Hepatocyte (in vitro differentiated cells): ENCODE results near the gene TDRD10. TPM values are rescaled to one million over a fixed set of nuclear protein-coding genes. Genes with fewer than 3 reads are reported as not detected.

ENCODE experiments used
- DNase-seq: peaks from one replicate; pipeline ENCODE4 v3.0.0-alpha.2; 2016; ENCODE audit warnings: low spot score
- H2AFZ ChIP-seq: fragments of 200-600 bp; sonication (generic); 2 replicates; pipeline ENCODE4 v1.6.0; 2016; ENCODE audit warnings: antibody characterized with exemption, mild to moderate bottlenecking
- H3K27ac ChIP-seq: fragments of 200-600 bp; sonication (generic); 2 replicates; pipeline ENCODE4 v1.5.1; 2016; ENCODE audit warnings: mild to moderate bottlenecking
- H3K27me3 ChIP-seq: fragments of 200-600 bp; sonication (generic); 2 replicates; pipeline ENCODE4 v1.6.1; 2016
- H3K36me3 ChIP-seq: fragments of 200-600 bp; sonication (generic); replicated peaks from 2 replicates; pipeline ENCODE4 v1.5.1; 2016; ENCODE audit warnings: low read depth; ENCODE audit not compliant: insufficient read depth
- H3K4me1 ChIP-seq: fragments of 200-600 bp; sonication (generic); 2 replicates; pipeline ENCODE4 v1.5.1; 2016; ENCODE audit warnings: mild to moderate bottlenecking, moderate library complexity; ENCODE audit not compliant: insufficient read depth
- H3K4me2 ChIP-seq: fragments of 200-600 bp; sonication (generic); 2 replicates; pipeline ENCODE4 v1.6.0; 2016
- H3K4me3 ChIP-seq: fragments of 200-600 bp; sonication (generic); 2 replicates; pipeline ENCODE4 v1.5.1; 2016; ENCODE audit warnings: mild to moderate bottlenecking
- H3K79me2 ChIP-seq: fragments of 200-600 bp; sonication (generic); 2 replicates; pipeline ENCODE4 v1.6.0; 2017; ENCODE audit warnings: mild to moderate bottlenecking
- H3K9me2 ChIP-seq: fragments of 200-600 bp; sonication (generic); replicated peaks from 2 replicates; pipeline ENCODE4 v1.6.0; 2017; ENCODE audit warnings: mild to moderate bottlenecking; ENCODE audit not compliant: insufficient read depth
- H3K9me3 ChIP-seq: fragments of 200-600 bp; sonication (generic); 2 replicates; pipeline ENCODE4 v1.5.1; 2016; ENCODE audit warnings: low read depth, mild to moderate bottlenecking
- H4K20me1 ChIP-seq: fragments of 200-600 bp; sonication (generic); 2 replicates; pipeline ENCODE4 v1.6.0; 2016; ENCODE audit warnings: mild to moderate bottlenecking; ENCODE audit not compliant: insufficient read depth, poor library complexity, severe bottlenecking
- EZH2 ChIP-seq: fragments of 200-600 bp; sonication (generic); IDR thresholded peaks from 2 replicates; pipeline ENCODE4 v1.6.1; 2016; ENCODE audit warnings: antibody characterized with exemption, mild to moderate bottlenecking, borderline replicate concordance
- EZH2phosphoT487 ChIP-seq: fragments of 200-600 bp; sonication (generic); IDR thresholded peaks from one replicate; pipeline ENCODE4 v1.6.1; 2018; ENCODE audit warnings: antibody characterized with exemption, mild to moderate bottlenecking, low read depth, moderate library complexity; ENCODE audit not compliant: unreplicated experiment, severe bottlenecking
- WGBS: methylation state at CpG from one replicate; pipeline ENCODE4 v1.1.6; 2016; ENCODE audit warnings: low lambda C conversion rate; ENCODE audit errors: missing lambda C conversion rate; 5-methylcytosine and 5-hydroxymethylcytosine counted together
- polyA plus RNA-seq: library from polyadenylated mRNA; unstranded; fragments of >200 nt; fragmentation: Nextera tagmentation; extraction: Ambion mirVana; gene quantifications from 2 replicates; pipeline ENCODE4 v1.2.1, GENCODE V29; 2016
- total RNA-seq: library from RNA; depleted of rRNA; stranded (reverse); fragments of >200 nt; gene quantifications from 2 replicates; pipeline ENCODE4 v1.2.3, GENCODE V29; 2014
- TF ChIP-seq, protein P1 (sequence below): fragments of 200-600 bp; sonication (generic); IDR thresholded peaks from 2 replicates; pipeline ENCODE4 v1.5.1; 2016; ENCODE audit warnings: antibody characterized with exemption, mild to moderate bottlenecking; ENCODE audit not compliant: poor library complexity

The TDRD10 gene
- total and polyA plus RNA-seq, 2 experiments from 2014 or later, result 0.20 TPM; not detected in 1

GRCh38 chr1:154594811-154595210 is 92.8 kb downstream of the TDRD10 start:
- Histone ChIP-seq H3K9me2 (no peaks in the 10 kb centered on the region), H4K20me1 (peaks cover 28% of the 10 kb centered on the region), H3K4me2 (no peak overlapping the region), H3K4me3 (no peak overlapping the region), H3K27me3 (no peaks in the 10 kb centered on the region), H3K27ac (no peak overlapping the region), H3K36me3 (no peaks in the 10 kb centered on the region), H2AFZ (no peak overlapping the region), H3K4me1 (no peaks in the 10 kb centered on the region), H3K9me3 (no peaks in the 10 kb centered on the region), H3K79me2 (peaks cover 16% of the 10 kb centered on the region)
- 92% methylated on average over 7 of the region's 7 CpGs for WGBS
- DNase-seq, result no peak
- TF ChIP-seq, protein P1, sequence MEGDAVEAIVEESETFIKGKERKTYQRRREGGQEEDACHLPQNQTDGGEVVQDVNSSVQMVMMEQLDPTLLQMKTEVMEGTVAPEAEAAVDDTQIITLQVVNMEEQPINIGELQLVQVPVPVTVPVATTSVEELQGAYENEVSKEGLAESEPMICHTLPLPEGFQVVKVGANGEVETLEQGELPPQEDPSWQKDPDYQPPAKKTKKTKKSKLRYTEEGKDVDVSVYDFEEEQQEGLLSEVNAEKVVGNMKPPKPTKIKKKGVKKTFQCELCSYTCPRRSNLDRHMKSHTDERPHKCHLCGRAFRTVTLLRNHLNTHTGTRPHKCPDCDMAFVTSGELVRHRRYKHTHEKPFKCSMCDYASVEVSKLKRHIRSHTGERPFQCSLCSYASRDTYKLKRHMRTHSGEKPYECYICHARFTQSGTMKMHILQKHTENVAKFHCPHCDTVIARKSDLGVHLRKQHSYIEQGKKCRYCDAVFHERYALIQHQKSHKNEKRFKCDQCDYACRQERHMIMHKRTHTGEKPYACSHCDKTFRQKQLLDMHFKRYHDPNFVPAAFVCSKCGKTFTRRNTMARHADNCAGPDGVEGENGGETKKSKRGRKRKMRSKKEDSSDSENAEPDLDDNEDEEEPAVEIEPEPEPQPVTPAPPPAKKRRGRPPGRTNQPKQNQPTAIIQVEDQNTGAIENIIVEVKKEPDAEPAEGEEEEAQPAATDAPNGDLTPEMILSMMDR, result no peak

- no peak overlapping the region for H3K27ac ChIP-seq
- H4K20me1 ChIP-seq, result peaks cover 36% of the 10 kb centered on the region
- H2AFZ ChIP-seq, result no peak overlapping the region
- H3K79me2 ChIP-seq, result peaks cover 24% of the 10 kb centered on the region
- WGBS, result 89% methylated on average over 1 of the region's 1 CpG
- TF ChIP-seq EZH2phosphoT487, result no peak
- TF ChIP-seq, protein P1, result no peak
- no peak for TF ChIP-seq EZH2
- no peak for DNase-seq
- H3K27me3 ChIP-seq, result no peaks in the 10 kb centered on the region
- no peaks in the 10 kb centered on the region for H3K9me2 ChIP-seq
- no peak overlapping the region for H3K4me2 ChIP-seq
- H3K4me1 ChIP-seq, result no peaks in the 10 kb centered on the region
- H3K36me3 ChIP-seq, result no peaks in the 10 kb centered on the region
- no peaks in the 10 kb centered on the region for H3K9me3 ChIP-seq
- H3K4me3 ChIP-seq, result no peak overlapping the region
These were observed 93.6 kb downstream of the TDRD10 start for GRCh38 chr1:154595621-154596020.

Other genes starting within 250 kb of the TDRD10 start
- 80.0 and 86.9 TPM in 2 replicates for gene HAX1, start 229.6 kb upstream of the TDRD10 start, total RNA-seq
- 95.1 and 104 TPM in 2 replicates for gene HAX1, start 229.6 kb upstream of the TDRD10 start, polyA plus RNA-seq
- gene AQP10, start 181.1 kb upstream of the TDRD10 start, total RNA-seq, result 0.96 and 2.0 TPM in 2 replicates
- 3.0 and 3.6 TPM in 2 replicates for gene AQP10, start 181.1 kb upstream of the TDRD10 start, polyA plus RNA-seq
- 30.1 and 42.0 TPM in 2 replicates for gene ATP8B2, start 176.7 kb upstream of the TDRD10 start, total RNA-seq
- gene ATP8B2, start 176.7 kb upstream of the TDRD10 start, polyA plus RNA-seq, result 8.7 and 11.7 TPM in 2 replicates
- 35.1 and 58.0 TPM in 2 replicates for gene IL6R, start 96.9 kb upstream of the TDRD10 start, total RNA-seq
- gene IL6R, start 96.9 kb upstream of the TDRD10 start, polyA plus RNA-seq, result 38.5 and 39.2 TPM in 2 replicates
- 0.32 and 0.60 TPM in 2 replicates for gene SHE, start 193 bp downstream of the TDRD10 start, total RNA-seq
- 0.41 TPM in 1 of 2 replicates, not detected in the other for gene SHE, start 193 bp downstream of the TDRD10 start, polyA plus RNA-seq
- 46.9 and 50.3 TPM in 2 replicates for gene UBE2Q1, start 56.4 kb downstream of the TDRD10 start, total RNA-seq
- gene UBE2Q1, start 56.4 kb downstream of the TDRD10 start, polyA plus RNA-seq, result 58.6 and 60.3 TPM in 2 replicates
- 0.08 and 0.70 TPM in 2 replicates for gene CHRNB2, start 65.6 kb downstream of the TDRD10 start, total RNA-seq
- 0.33 TPM in 1 of 2 replicates, not detected in the other for gene CHRNB2, start 65.6 kb downstream of the TDRD10 start, polyA plus RNA-seq
- gene ADAR, start 106.0 kb downstream of the TDRD10 start, total RNA-seq, result 103 and 104 TPM in 2 replicates
- gene ADAR, start 106.0 kb downstream of the TDRD10 start, polyA plus RNA-seq, result 57.4 and 65.8 TPM in 2 replicates